SK-N-SH treated with all-trans-retinoic acid at 6 μM for 48 hours (cell line): ENCODE results near the gene POLG.

ENCODE experiments used
- ARNTL ChIP-seq: fragments of 450-650 bp; formaldehyde crosslinking; IDR thresholded peaks from 2 replicates; pipeline ENCODE4 v1.5.0; 2020; ENCODE audit warnings: low read depth, mild to moderate bottlenecking, moderate library complexity, borderline replicate concordance
- CREB5 ChIP-seq: fragments of 250-450 bp; sonication (Bioruptor Pico); IDR thresholded peaks from 2 replicates; pipeline ENCODE4 v1.5.1; 2020; ENCODE audit warnings: low read depth, mild to moderate bottlenecking, moderate library complexity
- CSDC2 ChIP-seq: fragments of 250-450 bp; sonication (Bioruptor Pico); IDR thresholded peaks from 2 replicates; pipeline ENCODE4 v1.5.0; 2020; ENCODE audit warnings: mild to moderate bottlenecking, moderate library complexity
- ESRRG ChIP-seq: fragments of 250-450 bp; sonication (Bioruptor Pico); IDR thresholded peaks from 2 replicates; pipeline ENCODE4 v1.6.1; 2021; ENCODE audit warnings: mild to moderate bottlenecking
- ISL1 ChIP-seq: fragments of 250-450 bp; sonication (Bioruptor Pico); IDR thresholded peaks from 2 replicates; pipeline ENCODE4 v2.1.2; 2022; ENCODE audit warnings: mild to moderate bottlenecking, moderate library complexity
- POU6F1 ChIP-seq: fragments of 250-450 bp; sonication (Bioruptor Pico); IDR thresholded peaks from 2 replicates; pipeline ENCODE4 v1.8.0; 2021; ENCODE audit warnings: low read depth, mild to moderate bottlenecking, moderate library complexity, borderline replicate concordance
- RARB ChIP-seq: fragments of 250-450 bp; sonication (Bioruptor Pico); IDR thresholded peaks from 2 replicates; pipeline ENCODE4 v1.8.0; 2021; ENCODE audit warnings: mild to moderate bottlenecking, moderate library complexity
- TCF4 ChIP-seq: fragments of 250-450 bp; sonication (Bioruptor Pico); IDR thresholded peaks from 2 replicates; pipeline ENCODE4 v1.8.0; 2021; ENCODE audit warnings: mild to moderate bottlenecking, moderate library complexity, borderline replicate concordance
- ZC3H10 ChIP-seq: fragments of 250-450 bp; sonication (Bioruptor Pico); IDR thresholded peaks from 2 replicates; pipeline ENCODE4 v1.5.1; 2021; ENCODE audit warnings: mild to moderate bottlenecking, moderate library complexity
- ZFP30 ChIP-seq: fragments of 450-650 bp; formaldehyde crosslinking; IDR thresholded peaks from 2 replicates; pipeline ENCODE4 v1.5.0; 2022; ENCODE audit warnings: mild to moderate bottlenecking, moderate library complexity

GRCh38 chr15:89330881-89331595 is 3.6 kb downstream of the POLG start:
- TF ChIP-seq ISL1 (CRISPR knock-in tag) (no peak), ARNTL (CRISPR knock-in tag) (no peak), POU6F1 (CRISPR knock-in tag) (no peak), CSDC2 (CRISPR knock-in tag) (no peak), TCF4 (CRISPR knock-in tag) (no peak), ZFP30 (CRISPR knock-in tag) (no peak), ESRRG (no peak), CREB5 (no peak), ZC3H10 (CRISPR knock-in tag) (no peak), RARB (CRISPR knock-in tag) (no peak)
